HG02870 (cell line): Measurements from ENCODE around the gene VEGFA.

Experiments used
- ATAC-seq: cut with Tn5 transposase; IDR thresholded peaks from one replicate; pipeline ENCODE4 v1.9.1; 2021; ENCODE audit warnings: mild to moderate bottlenecking, moderate library complexity; ENCODE audit not compliant: unreplicated experiment

VEGFA gene

DNA sequence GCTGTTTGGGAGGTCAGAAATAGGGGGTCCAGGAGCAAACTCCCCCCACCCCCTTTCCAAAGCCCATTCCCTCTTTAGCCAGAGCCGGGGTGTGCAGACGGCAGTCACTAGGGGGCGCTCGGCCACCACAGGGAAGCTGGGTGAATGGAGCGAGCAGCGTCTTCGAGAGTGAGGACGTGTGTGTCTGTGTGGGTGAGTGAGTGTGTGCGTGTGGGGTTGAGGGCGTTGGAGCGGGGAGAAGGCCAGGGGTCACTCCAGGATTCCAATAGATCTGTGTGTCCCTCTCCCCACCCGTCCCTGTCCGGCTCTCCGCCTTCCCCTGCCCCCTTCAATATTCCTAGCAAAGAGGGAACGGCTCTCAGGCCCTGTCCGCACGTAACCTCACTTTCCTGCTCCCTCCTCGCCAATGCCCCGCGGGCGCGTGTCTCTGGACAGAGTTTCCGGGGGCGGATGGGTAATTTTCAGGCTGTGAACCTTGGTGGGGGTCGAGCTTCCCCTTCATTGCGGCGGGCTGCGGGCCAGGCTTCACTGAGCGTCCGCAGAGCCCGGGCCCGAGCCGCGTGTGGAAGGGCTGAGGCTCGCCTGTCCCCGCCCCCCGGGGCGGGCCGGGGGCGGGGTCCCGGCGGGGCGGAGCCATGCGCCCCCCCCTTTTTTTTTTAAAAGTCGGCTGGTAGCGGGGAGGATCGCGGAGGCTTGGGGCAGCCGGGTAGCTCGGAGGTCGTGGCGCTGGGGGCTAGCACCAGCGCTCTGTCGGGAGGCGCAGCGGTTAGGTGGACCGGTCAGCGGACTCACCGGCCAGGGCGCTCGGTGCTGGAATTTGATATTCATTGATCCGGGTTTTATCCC lies at the start of gene VEGFA:
TSS of gene VEGFA (plus strand) at position 686 of the 846 bp plus-strand sequence.
- ATAC-seq = peak; percentile 44

- ATAC-seq = no peak
Measured at GRCh38 chr6:43720999-43721398, 49.0 kb upstream of the VEGFA start.

DNA sequence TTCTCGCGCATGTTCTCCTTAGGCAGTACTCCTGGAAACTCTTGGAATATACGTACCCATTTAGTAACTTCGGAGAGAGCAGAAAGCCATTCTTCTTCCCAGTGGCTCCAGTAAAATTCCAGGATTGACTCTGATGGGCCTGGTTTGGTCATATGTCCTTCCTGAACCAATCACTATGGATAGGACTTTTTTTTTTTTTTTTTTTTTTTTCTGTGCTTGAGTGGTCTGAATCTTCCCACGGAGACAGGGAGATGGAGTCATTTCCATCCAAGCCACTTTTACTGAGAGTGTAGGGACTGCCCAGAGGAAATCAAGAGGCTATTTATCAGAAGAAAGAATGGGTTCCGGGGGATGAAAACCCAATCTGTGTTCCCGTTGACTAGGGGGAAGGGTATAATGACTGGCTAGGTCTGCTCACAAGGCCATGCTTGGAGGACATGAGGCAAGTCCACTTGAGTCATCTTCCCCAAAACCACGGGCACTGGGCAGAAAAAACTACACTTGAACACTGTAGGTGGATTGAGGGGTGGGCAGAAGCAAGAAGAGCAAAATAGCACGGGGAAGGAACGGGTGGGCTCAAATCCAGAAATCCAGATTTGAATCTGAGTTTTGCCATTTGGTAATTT lies 47.0 kb upstream of the VEGFA start:
- ATAC-seq = no peak

DNA sequence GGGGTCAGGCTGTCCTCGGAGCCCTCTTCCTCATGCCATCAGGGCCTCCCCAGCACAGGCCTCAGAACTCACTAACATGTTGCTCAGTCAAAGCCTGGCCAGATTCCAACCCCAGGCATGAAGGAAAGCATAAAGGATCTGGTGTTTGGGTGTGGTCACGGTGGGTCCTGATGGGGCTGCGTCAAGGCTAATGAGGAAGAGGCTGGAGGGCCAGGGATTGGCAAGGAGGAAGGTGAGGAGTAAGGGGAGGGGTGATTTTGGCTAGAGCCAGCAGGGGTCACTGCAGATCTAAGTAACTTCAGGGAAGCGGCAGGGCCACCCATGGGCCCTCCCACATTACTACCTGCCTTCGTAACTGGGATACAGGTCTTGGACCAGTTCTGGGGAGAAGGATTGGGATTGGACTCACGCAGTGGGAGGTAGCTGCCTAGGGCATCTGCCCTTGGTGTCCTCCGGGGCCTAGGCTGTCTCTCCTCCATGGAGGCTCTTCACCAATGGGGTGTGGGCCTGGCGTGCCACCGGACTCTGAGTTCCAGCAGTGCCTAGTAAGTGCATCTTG lies 46.2 kb upstream of the VEGFA start:
- ATAC-seq = peak; percentile 51

DNA sequence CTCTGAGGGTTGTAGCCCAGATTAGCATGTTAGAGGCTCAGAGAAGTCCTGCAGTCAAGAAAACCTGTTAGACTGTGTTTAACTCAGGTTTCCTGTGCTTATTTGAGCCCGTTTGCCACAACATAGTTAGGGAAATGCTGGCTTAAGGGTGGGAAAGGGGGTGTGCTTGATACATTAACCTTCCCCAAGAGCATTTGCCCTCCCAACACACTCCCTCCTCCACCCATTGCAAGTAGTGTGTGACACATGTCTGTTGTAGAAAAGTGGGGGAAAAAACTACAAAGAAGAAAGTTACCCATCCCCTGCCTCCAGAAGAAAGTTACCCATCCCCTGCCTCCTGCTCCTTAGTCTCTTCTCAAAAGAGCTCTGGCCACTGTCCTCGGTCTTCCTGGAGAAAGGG lies 45.7 kb upstream of the VEGFA start:
- no peak for ATAC-seq

GRCh38 chr6:43724914-43725642 lies 44.9 kb upstream of the VEGFA start:
- ATAC-seq = peak; percentile 56

DNA sequence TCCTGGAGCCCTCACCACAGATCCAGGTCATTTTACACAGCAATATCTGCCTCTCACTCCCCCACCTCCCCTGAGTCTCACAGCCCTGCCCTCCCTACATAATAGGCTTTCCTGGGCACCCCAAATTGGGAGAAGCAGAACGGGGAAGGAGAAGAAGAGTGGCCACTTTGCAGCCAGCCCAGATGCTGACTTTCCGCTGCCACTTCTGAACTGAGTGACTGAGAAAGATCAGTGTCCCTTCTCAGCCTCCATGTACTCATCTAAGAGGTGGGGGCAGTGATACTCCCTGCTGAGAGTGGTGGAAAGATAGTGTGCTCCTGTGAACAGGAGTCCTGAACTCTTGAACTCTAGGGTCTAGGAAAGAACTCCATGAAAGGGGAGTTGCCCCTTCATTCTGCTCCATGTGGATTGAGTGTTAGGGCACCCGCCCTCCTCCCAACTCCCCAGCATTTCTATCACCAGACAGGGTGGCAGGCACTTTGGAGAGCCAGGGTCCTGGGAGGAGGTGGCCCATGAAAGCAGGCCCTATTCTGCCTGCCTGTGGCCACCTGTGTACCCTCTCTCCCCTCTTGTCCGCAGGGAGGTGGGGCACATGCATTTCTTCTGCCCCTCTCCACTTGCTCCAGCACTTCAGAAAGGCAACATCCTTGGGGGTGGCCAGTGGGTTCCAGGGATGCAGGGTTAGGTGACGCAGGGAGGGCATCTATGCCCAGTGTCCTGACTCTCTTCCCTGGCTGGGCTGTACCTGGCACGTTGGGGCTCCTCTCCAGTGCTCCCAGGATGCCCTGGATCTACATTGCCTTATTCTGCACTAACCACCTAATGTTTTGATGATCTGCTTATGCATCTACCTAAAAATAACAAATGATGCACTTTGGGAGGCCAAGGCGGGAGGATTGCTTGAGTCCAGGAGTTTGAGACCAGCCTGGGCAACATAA lies 44.1 kb upstream of the VEGFA start:
- ATAC-seq = no peak

GRCh38 chr6:43727634-43728033 lies 42.4 kb upstream of the VEGFA start:
- ATAC-seq = no peak

GRCh38 chr6:43728586-43728985 lies 41.4 kb upstream of the VEGFA start:
- ATAC-seq = no peak

DNA sequence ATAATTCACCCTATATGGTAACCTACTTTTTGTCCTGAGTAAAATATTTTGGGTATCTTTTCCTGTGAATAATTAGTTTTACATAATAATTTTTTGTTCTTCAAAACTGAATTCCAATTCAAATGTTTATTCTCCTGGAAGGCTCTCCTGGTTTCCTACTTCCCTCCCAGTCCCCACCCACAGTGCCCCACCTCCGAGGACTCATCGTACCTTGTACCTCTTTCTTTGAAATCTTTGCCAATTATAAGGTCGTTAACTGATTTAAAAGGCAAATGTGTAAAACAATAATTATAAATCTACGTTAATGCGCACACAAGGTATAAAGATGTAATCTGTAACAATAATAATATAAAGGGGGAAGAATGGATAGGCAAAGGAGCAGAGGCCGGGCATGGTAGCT lies 40.5 kb upstream of the VEGFA start:
- no peak for ATAC-seq

- ATAC-seq = no peak
Measured at GRCh38 chr6:43730634-43731033, 39.4 kb upstream of the VEGFA start.

DNA sequence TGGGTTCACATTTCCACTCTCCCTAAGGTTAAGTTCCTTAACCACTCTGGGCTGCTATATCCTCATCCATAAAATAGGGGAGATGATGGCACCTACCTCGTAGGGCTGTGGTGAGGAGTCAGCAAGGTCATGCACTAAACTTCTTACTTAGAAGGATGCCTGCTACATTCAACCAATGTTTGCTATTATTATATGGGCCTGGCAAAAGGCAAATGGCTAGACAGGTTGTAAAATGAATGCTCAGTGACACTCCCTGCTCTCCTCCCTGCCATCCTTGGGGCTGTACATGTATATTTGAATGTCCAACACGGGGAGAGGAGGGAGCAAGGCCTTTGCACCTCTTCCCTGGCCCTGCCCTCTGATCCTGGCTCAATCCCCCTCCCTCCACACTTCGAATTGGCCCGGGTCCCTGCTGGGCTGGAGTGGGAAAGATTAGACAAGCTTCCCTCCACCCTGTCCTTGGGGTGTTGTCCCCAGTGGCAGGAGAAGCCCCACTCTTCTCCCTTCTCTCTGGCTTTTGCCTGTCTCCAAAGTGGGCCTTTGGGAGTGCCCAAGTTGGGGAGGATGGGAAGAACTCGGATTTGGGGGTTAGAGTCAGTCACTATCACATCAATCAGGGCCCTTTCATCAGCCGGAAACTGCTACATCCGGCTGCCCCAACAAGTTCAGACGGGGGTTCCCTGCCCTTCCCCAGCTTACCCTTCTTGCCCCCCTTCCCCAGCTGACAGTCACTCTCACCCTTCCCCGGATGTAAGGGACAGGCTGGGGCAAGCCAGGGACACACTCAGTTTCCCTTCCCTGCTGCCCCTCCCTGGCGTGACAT lies 36.3 kb upstream of the VEGFA start:
- ATAC-seq = no peak

DNA sequence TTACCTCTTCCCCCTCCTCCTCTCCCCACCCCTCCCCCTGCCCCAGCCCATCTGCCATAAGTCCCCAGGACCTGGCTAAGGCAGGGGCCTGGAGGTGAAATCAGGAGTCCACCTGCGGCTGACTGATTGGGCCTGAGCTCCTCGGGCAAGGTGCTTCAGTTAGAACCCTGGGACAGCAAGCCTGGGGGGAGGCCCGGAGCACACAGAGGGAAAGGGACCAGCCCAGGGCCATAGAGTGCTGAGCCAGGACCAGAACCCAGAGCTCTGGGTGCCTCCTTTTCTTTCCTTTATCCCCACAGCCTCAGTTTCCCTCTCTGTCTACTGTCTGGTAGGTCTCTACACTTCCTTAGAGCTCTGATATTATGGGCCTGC lies 35.7 kb upstream of the VEGFA start:
- no peak for ATAC-seq

- ATAC-seq = no peak
Measured at GRCh38 chr6:43735642-43736199, 34.3 kb upstream of the VEGFA start.

- no peak for ATAC-seq
Measured at GRCh38 chr6:43736211-43736786, 33.7 kb upstream of the VEGFA start.

DNA sequence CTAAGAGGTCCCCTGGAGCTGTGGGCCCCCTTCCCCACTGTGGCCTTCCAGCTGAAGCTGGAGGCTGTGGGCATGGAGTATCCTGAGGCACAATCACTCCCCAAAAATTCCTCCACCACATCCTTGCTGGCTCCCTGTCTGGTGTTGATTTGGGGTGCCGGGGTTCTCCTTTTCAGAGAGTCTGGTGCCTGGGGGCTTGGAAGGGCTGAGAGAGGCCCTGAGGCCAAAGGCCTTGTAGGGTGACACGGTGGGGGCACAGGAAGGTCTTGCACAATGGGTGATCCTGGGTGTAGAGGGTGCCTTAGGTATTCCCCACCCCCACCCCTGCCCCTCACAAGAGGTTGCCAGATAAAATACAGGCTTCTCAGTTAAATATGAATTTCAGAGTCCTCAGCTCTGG lies 33.2 kb upstream of the VEGFA start:
- ATAC-seq = no peak

- no peak for ATAC-seq
Measured at GRCh38 chr6:43737272-43738081, 32.5 kb upstream of the VEGFA start.

- ATAC-seq = no peak
Measured at GRCh38 chr6:43738267-43738676, 31.7 kb upstream of the VEGFA start.
